Lung (tissue), 12 donors: ENCODE results near the gene OTULIN. TPM values are rescaled to one million over a fixed set of nuclear protein-coding genes. Genes with fewer than 3 reads are reported as not detected.

Experiments used
- ATAC-seq: fragments of 200-7000 bp; cut with Tn5 transposase; one replicate; pipeline ENCODE4 v1.9.1; 2020; ENCODE audit warnings: moderate number of reproducible peaks; ENCODE audit not compliant: insufficient read depth, low FRiP score
- DNase-seq, 3 donors: peaks; one replicate each; pipeline ENCODE4 v3.0.0-alpha.2; 2013 to 2017
- H3K27ac ChIP-seq, 2 donors: one replicate each; pipeline ENCODE4 v1.5.1; 2013; ENCODE audit warnings: mild to moderate bottlenecking in 2 of 2, moderate library complexity in 2 of 2, control low read depth in 1 of 2, inconsistent platforms in 1 of 2, low read depth in 1 of 2, low read length in 1 of 2
- H3K27me3 ChIP-seq, 3 donors: one replicate each; pipeline ENCODE4 v1.5.1; 2013; ENCODE audit warnings: low read length in 2 of 3; ENCODE audit not compliant: control insufficient read depth in 3 of 3, insufficient read depth in 3 of 3
- H3K36me3 ChIP-seq, 4 donors: one replicate each; pipeline ENCODE4 v1.5.1; 2013; ENCODE audit warnings: low read length in 4 of 4, mild to moderate bottlenecking in 1 of 4, moderate library complexity in 1 of 4; ENCODE audit not compliant: control insufficient read depth in 4 of 4, insufficient read depth in 4 of 4
- H3K4me1 ChIP-seq, 5 donors: one replicate each; pipeline ENCODE4 v1.5.1; 2013; ENCODE audit warnings: low read length in 5 of 5, mild to moderate bottlenecking in 2 of 5, moderate library complexity in 1 of 5; ENCODE audit not compliant: control insufficient read depth in 5 of 5, insufficient read depth in 5 of 5
- H3K4me3 ChIP-seq: one replicate; pipeline ENCODE4 v1.5.1; 2013; ENCODE audit warnings: mild to moderate bottlenecking, control low read depth, moderate library complexity
- H3K9ac ChIP-seq, 2 donors: one replicate each; pipeline ENCODE4 v1.5.1; 2013; ENCODE audit warnings: low read length in 2 of 2, control low read depth in 1 of 2; ENCODE audit not compliant: insufficient read depth in 1 of 2
- H3K9me3 ChIP-seq, 4 donors: one replicate each; pipeline ENCODE4 v1.5.1; 2013; ENCODE audit warnings: low read length in 3 of 4, mild to moderate bottlenecking in 1 of 4, moderate library complexity in 1 of 4; ENCODE audit not compliant: control insufficient read depth in 4 of 4, insufficient read depth in 3 of 4
- whole genome bisulfite sequencing, 2 donors: extraction: QIAGEN DNeasy Blood & Tissue Kit; methylation state at CpG; one replicate each; pipeline ENCODE4 v1.1.7; 2013; 5-methylcytosine and 5-hydroxymethylcytosine counted together
- polyA plus RNA-seq, 2 donors: library from polyadenylated mRNA; stranded (reverse); fragments of 200-250 nt; gene quantifications; one replicate each; pipeline ENCODE4 v1.2.1, GENCODE V29; 2013
- total RNA-seq, 2 donors: library from RNA; depleted of rRNA in 1 of 2; stranded (reverse); fragments of >200 nt in 1 of 2; gene quantifications; one replicate each; pipeline ENCODE4 v1.2.1, GENCODE V29; 2014 to 2021
- TF ChIP-seq, protein P1 (sequence below): IDR thresholded peaks from 2 replicates; pipeline ENCODE4 v1.5.1; 2012; ENCODE audit warnings: mild to moderate bottlenecking; ENCODE audit errors: control extremely low read depth, extremely low read depth
- donor health status: control.
- donor health status: control.
- donor health status: Bipolar disorder and iron deficiency.
- donor health status: healthy.
- donor health status: DM: yes; HTN: yes; CAD: no.

The OTULIN gene
- total and polyA plus RNA-seq, 4 donors: 7.5 to 35.6 (median 21.9) TPM

DNA sequence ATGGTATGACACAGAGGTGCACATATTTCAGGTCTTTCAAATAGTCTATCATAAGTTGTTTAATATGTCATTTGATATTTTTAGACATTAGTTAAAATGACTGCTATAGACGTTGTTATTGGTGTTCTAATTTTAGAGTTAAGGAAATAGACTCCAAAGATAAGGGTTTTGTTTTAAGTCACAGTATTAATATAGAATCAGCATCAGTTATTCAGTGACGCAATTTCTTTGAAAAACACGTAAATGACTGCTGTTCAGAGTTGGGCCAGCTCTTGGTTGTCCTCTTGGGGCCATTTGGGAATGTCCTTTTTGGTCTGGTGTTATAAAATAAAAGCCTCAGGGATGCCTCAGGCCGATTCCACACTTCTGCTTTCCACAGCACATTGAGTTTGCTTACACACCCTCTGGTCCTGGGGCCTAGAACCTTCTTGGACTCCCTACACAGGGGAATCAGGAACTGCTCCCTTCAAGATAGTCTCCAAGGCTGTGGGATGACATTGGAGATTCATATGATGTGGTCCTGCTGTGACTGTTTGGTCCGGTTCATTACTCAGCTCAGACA lies 14.3 kb downstream of the OTULIN start:
- no peaks in the 10 kb centered on the region for H3K27me3 ChIP-seq
- WGBS, 2 donors: 75 to 84% methylated on average over 5 of the region's 5 CpGs
- ATAC-seq: no peak
- H3K4me1 ChIP-seq: peaks cover 7 to 19% (median 16%) of the 10 kb centered on the region in 5 donors
- peaks cover 15 to 19% (median 16%) of the 10 kb centered on the region in 4 donors for H3K36me3 ChIP-seq
- H3K4me3 ChIP-seq: no peak overlapping the region
- no peak for DNase-seq
- no peaks in the 10 kb centered on the region for H3K9me3 ChIP-seq
- TF ChIP-seq, protein P1, sequence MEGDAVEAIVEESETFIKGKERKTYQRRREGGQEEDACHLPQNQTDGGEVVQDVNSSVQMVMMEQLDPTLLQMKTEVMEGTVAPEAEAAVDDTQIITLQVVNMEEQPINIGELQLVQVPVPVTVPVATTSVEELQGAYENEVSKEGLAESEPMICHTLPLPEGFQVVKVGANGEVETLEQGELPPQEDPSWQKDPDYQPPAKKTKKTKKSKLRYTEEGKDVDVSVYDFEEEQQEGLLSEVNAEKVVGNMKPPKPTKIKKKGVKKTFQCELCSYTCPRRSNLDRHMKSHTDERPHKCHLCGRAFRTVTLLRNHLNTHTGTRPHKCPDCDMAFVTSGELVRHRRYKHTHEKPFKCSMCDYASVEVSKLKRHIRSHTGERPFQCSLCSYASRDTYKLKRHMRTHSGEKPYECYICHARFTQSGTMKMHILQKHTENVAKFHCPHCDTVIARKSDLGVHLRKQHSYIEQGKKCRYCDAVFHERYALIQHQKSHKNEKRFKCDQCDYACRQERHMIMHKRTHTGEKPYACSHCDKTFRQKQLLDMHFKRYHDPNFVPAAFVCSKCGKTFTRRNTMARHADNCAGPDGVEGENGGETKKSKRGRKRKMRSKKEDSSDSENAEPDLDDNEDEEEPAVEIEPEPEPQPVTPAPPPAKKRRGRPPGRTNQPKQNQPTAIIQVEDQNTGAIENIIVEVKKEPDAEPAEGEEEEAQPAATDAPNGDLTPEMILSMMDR: no peak
- H3K27ac ChIP-seq: peak overlapping the region in 1 of 2 donors; percentile 81
- H3K9ac ChIP-seq: no peak overlapping the region

DNA sequence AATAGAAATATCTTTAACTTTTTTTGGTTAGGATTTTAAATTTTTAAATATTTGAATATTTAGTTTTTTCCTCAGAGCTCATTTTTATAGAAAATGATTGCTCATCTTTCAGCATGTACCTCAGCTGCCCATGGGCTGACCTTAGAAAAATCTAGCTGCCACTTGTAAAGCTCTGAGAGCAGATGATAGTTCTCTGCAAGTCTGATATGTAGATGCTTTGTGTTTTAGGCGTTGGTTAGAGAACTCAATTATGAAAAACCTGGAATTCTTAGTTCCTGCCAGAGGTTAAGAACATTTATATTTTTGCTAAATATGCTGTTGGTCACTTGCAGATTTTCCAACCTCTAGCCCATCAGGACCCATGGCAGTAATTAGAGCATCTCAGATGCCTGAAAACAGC lies 15.1 kb downstream of the OTULIN start:
- Histone ChIP-seq H3K36me3 (peaks cover 12 to 23% (median 15%) of the 10 kb centered on the region in 4 donors), H3K27me3 (no peaks in the 10 kb centered on the region), H3K4me3 (no peak overlapping the region), H3K4me1 (peaks cover 5 to 23% (median 16%) of the 10 kb centered on the region in 5 donors), H3K9ac (no peak overlapping the region), H3K27ac (peak overlapping the region in 1 of 2 donors; percentile 25), H3K9me3 (no peaks in the 10 kb centered on the region)
- ATAC-seq (no peak), DNase-seq (no peak)
- TF ChIP-seq, protein P1: no peak
- 94 to 100% methylated on average over 1 of the region's 1 CpG for WGBS, 2 donors

DNA sequence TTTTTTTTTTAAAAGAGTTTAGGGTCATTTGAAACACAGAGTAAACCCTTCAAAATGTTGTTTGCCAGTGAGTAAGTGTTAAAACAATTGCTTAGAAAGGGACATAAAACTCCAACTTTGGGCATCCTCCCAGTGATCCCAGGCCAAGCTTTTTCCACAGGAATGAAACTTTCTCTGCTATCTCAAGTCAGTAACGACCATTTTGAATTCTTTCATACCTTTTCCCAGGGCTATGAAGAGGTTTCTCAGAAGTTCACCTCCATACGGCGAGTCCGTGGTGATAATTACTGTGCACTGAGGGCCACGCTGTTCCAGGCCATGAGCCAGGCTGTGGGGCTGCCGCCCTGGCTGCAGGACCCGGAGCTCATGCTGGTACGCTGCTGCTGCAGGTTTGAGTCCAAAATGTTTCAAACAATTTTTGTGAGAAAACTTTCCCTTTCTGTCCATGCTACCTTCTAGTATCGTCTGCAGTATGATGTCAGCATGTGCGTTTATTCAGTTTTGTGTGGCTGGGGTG lies 16.8 kb downstream of the OTULIN start:
- no peak for ATAC-seq

More for the DNA sequence above, 16.8 kb downstream of the OTULIN start:
- Histone ChIP-seq H3K9ac (no peak overlapping the region), H3K4me1 (peaks cover 0 to 18% (median 3%) of the 10 kb centered on the region in 5 donors), H3K36me3 (peaks cover 12 to 23% (median 18%) of the 10 kb centered on the region in 4 donors), H3K27me3 (no peaks in the 10 kb centered on the region), H3K9me3 (no peaks in the 10 kb centered on the region), H3K27ac (peak overlapping the region in 1 of 2 donors; percentile 45), H3K4me3 (no peak overlapping the region)
- DNase-seq: no peak
- WGBS, 2 donors: 96% methylated on average over 10 of the region's 10 CpGs
- TF ChIP-seq, protein P1: no peak
